HG03575 (cell line): Measurements from ENCODE around the gene KCNIP4.
"Not testable (repeated sequence)": the region's sequence is repeated elsewhere in the genome, so short reads cannot be mapped to it uniquely, and the experiment has no call there.

Source experiments
- ATAC-seq: cut with Tn5 transposase; IDR thresholded peaks from one replicate; pipeline ENCODE4 v1.9.1; 2021; ENCODE audit not compliant: unreplicated experiment, insufficient number of reproducible peaks, low FRiP score; ENCODE audit errors: extremely low read depth

Gene KCNIP4

GRCh38 chr4:21948347-21949072 is at the start of gene KCNIP4:
KCNIP4 (minus strand) TSS chr4:21948772.
- no peak for ATAC-seq

GRCh38 chr4:21996618-21997017 is 48.0 kb upstream of the KCNIP4 start:
- ATAC-seq, result not testable (repeated sequence)

- ATAC-seq, result no peak
These were observed 43.8 kb upstream of the KCNIP4 start for GRCh38 chr4:21992330-21992729.

GRCh38 chr4:21991562-21991961 is 43.0 kb upstream of the KCNIP4 start:
- ATAC-seq, result no peak

- no peak for ATAC-seq
These were observed 42.5 kb upstream of the KCNIP4 start for GRCh38 chr4:21991050-21991449.

GRCh38 chr4:21989351-21989750 is 40.8 kb upstream of the KCNIP4 start:
- no peak for ATAC-seq

- ATAC-seq, result no peak
These were observed 37.7 kb upstream of the KCNIP4 start for GRCh38 chr4:21986307-21986706.

GRCh38 chr4:21982087-21982486 is 33.5 kb upstream of the KCNIP4 start:
- no peak for ATAC-seq

- ATAC-seq, result no peak
These were observed 30.6 kb upstream of the KCNIP4 start for GRCh38 chr4:21979196-21979595.

- ATAC-seq, result no peak
These were observed 27.6 kb upstream of the KCNIP4 start for GRCh38 chr4:21976166-21976565.

GRCh38 chr4:21973850-21974249 is 25.3 kb upstream of the KCNIP4 start:
- ATAC-seq, result no peak

- ATAC-seq, result no peak
These were observed 16.3 kb upstream of the KCNIP4 start for GRCh38 chr4:21964762-21965319.

GRCh38 chr4:21962691-21963090 is 14.1 kb upstream of the KCNIP4 start:
- ATAC-seq, result no peak

GRCh38 chr4:21960793-21961192 is 12.2 kb upstream of the KCNIP4 start:
- no peak for ATAC-seq

GRCh38 chr4:21954916-21955315 is 6.3 kb upstream of the KCNIP4 start:
- ATAC-seq, result no peak

- no peak for ATAC-seq
These were observed 5.1 kb upstream of the KCNIP4 start for GRCh38 chr4:21953653-21954052.

- no peak for ATAC-seq
These were observed 4.0 kb upstream of the KCNIP4 start for GRCh38 chr4:21952549-21952948.

- no peak for ATAC-seq
These were observed 493 bp upstream of the KCNIP4 start for GRCh38 chr4:21949073-21949457.

GRCh38 chr4:21947791-21948346 is 703 bp downstream of the KCNIP4 start:
- ATAC-seq, result no peak

- no peak for ATAC-seq
These were observed 1.7 kb downstream of the KCNIP4 start for GRCh38 chr4:21946858-21947257.
